Measurements from ENCODE around the gene KLHL15. TPM values are rescaled to one million over a fixed set of nuclear protein-coding genes. Genes with fewer than 3 reads are reported as not detected.
"Not testable (repeated sequence)": the region's sequence is repeated elsewhere in the genome, so short reads cannot be mapped to it uniquely, and the experiment has no call there.

Gene KLHL15
- polyA plus RNA-seq, 1 experiment: 2.7 TPM

- H3K36me3 ChIP-seq (ENCODE audit: control insufficient read depth, insufficient read depth, low read length); H3K4me3 ChIP-seq (ENCODE audit: low read depth, low read length); CTCF ChIA-PET; DNase-seq (ENCODE audit: low read depth); H3K27me3 ChIP-seq (ENCODE audit: control insufficient read depth, insufficient read depth, low read length); POLR2A ChIA-PET: not testable (repeated sequence)
These were observed 19.1 kb upstream of the KLHL15 start for GRCh38 chrX:24046060-24046459.

GRCh38 chrX:24037729-24038128 lies 10.7 kb upstream of the KLHL15 start:
- no peak for TF ChIP-seq CTCF (IDR thresholded peaks at IDR 0.05; ENCODE audit: insufficient read depth, low read depth, low read length)
- CTCF ChIA-PET: no interaction called here
- no peak for DNase-seq (ENCODE audit: low read depth)
- POLR2A ChIA-PET: no interaction called here
- no peaks in the 10 kb centered on the region for H3K27me3 ChIP-seq (ENCODE audit: control insufficient read depth, insufficient read depth, low read length)
- no peak overlapping the region for H3K4me3 ChIP-seq (ENCODE audit: low read depth, low read length)
- H3K36me3 ChIP-seq (ENCODE audit: control insufficient read depth, insufficient read depth, low read length): no peaks in the 10 kb centered on the region

GRCh38 chrX:24034485-24034884 lies 7.5 kb upstream of the KLHL15 start:
- Histone ChIP-seq H3K27me3 (ENCODE audit: control insufficient read depth, insufficient read depth, low read length) (no peaks in the 10 kb centered on the region), H3K4me3 (ENCODE audit: low read depth, low read length) (no peak overlapping the region), H3K36me3 (ENCODE audit: control insufficient read depth, insufficient read depth, low read length) (no peaks in the 10 kb centered on the region)
- ChIA-PET CTCF (interaction anchor here (1.2 kb wide), 1 partner anchor 20 kb away, joined by 5 read pairs; the partner anchor contains the start of gene EIF2S3), POLR2A (no interaction called here)
- TF ChIP-seq CTCF (IDR thresholded peaks at IDR 0.05; ENCODE audit: insufficient read depth, low read depth, low read length): no peak
- DNase-seq (ENCODE audit: low read depth): no peak

- CTCF ChIA-PET: no interaction called here
- no peak for DNase-seq (ENCODE audit: low read depth)
- no peaks in the 10 kb centered on the region for H3K36me3 ChIP-seq (ENCODE audit: control insufficient read depth, insufficient read depth, low read length)
- TF ChIP-seq CTCF (IDR thresholded peaks at IDR 0.05; ENCODE audit: insufficient read depth, low read depth, low read length): no peak
- no peak overlapping the region for H3K4me3 ChIP-seq (ENCODE audit: low read depth, low read length)
- H3K27me3 ChIP-seq (ENCODE audit: control insufficient read depth, insufficient read depth, low read length): no peaks in the 10 kb centered on the region
- POLR2A ChIA-PET: no interaction called here
These were observed 3.6 kb upstream of the KLHL15 start for GRCh38 chrX:24030597-24030996.

GRCh38 chrX:24027985-24028384 lies 999 bp upstream of the KLHL15 start:
- POLR2A ChIA-PET: no interaction called here
- H3K4me3 ChIP-seq (ENCODE audit: low read depth, low read length): no peak overlapping the region
- no peak for TF ChIP-seq CTCF (IDR thresholded peaks at IDR 0.05; ENCODE audit: insufficient read depth, low read depth, low read length)

GRCh38 chrX:24026432-24026831 lies 554 bp downstream of the KLHL15 start:
- CTCF ChIA-PET: interaction anchor here (0.6 to 1.9 kb wide), 2 partner anchors 16 to 28 kb away, joined by 3 to 11 read pairs; partner anchors contain the start of gene EIF2S3
- peak overlapping the region; percentile 52 for H3K4me3 ChIP-seq (ENCODE audit: low read depth, low read length)
- H3K27me3 ChIP-seq (ENCODE audit: control insufficient read depth, insufficient read depth, low read length): no peaks in the 10 kb centered on the region
- DNase-seq (ENCODE audit: low read depth): no peak
- no peaks in the 10 kb centered on the region for H3K36me3 ChIP-seq (ENCODE audit: control insufficient read depth, insufficient read depth, low read length)
- TF ChIP-seq CTCF (IDR thresholded peaks at IDR 0.05; ENCODE audit: insufficient read depth, low read depth, low read length): no peak
- POLR2A ChIA-PET: no interaction called here

More at GRCh38 chrX:24027985-24028384, 999 bp upstream of the KLHL15 start:
- no peaks in the 10 kb centered on the region for H3K36me3 ChIP-seq (ENCODE audit: control insufficient read depth, insufficient read depth, low read length)
- no peak for DNase-seq (ENCODE audit: low read depth)
- CTCF ChIA-PET: interaction anchor here (0.7 kb wide), 1 partner anchor 26 kb away, joined by 3 read pairs; the partner anchor contains the start of gene EIF2S3
- no peaks in the 10 kb centered on the region for H3K27me3 ChIP-seq (ENCODE audit: control insufficient read depth, insufficient read depth, low read length)
